ENCODE data around the gene ULK1.

The ULK1 gene

GRCh38 chr12:131892711-131893604 lies 1.5 kb upstream of the ULK1 start:
- no peak for DNase-seq (ENCODE audit: low read depth)

DNA sequence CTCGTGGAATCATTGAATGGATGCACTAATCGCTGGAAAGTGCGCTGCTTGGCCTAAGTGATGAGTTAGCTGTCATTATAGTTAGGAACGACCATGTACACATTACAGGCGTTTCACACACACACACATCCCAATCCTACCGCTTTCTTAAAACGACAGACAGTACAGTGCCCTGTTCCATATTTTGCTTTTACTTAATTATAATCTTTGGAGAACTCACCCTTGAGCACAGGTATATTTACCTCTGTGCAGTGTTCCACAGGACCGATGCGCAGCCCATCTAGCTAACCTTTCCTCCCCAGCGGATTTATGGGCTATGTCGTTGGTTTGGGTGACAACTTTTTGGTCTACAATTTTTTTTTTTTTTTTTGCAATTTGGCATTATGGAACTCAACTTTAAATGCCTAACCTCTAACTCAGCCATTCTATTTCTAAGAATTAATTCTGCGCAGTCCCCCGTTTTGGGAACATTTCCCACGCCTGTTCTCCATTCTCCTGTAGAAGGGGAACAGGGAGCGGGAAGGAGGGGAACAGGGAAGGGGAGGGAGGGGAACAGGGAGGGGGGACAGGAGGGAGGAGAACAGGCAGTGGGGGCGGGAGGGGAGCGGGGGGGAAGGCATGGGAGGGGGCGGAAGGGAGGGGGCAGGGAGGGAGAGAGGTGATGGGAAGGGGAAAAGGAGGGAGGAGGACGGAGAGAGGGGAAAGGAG lies 663 bp upstream of the ULK1 start:
- DNase-seq (ENCODE audit: low read depth): no peak

GRCh38 chr12:131894981-131895639 lies 688 bp downstream of the ULK1 start:
- DNase-seq (ENCODE audit: low read depth): no peak

DNA sequence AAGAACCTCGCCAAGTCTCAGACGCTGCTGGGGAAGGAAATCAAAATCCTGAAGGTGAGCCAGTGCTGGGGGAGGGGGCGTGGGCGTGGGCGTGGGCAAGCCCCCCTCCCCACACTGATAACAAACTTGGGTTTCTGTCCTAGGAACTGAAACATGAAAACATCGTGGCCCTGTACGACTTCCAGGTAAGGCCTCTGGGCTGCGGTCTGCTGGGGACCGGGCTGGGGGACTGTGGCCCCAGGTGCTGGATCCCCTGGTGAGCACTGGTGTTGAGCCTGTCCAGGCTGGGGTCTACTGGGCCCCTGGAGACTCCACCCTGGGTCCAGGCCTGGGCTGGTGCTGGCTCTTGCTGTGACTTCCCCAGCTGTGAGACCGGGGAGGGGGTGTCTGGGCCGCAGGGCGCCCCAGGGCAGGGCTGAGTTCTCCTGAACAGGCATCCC lies 1.2 kb downstream of the ULK1 start:
- DNase-seq (ENCODE audit: low read depth): no peak

- DNase-seq (ENCODE audit: low read depth): peak; percentile 90
Measured at GRCh38 chr12:131896080-131896810, 1.8 kb downstream of the ULK1 start.

DNA sequence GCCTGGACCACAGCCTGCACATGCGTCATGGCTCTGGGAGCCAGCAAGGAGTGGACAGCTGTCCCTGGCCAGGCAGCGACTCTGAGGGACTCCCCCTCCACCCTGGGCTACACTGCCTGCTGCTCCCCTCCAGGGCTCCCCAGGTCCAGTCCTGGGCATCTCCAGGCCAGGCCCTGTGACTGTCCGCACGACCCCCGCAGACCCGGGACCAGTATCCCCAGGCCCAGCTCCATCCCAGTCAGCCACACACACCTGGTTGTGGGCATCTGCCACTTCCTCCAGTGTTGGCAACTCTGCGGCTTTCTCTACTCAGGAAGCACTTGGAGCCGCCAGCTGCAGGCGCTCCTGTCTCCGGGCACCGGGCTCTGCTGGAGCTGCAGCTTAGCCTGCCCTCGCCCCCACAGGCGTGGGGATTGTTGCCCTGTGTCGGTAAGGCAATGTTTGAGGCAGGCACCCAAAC lies 2.4 kb downstream of the ULK1 start:
- no peak for DNase-seq (ENCODE audit: low read depth)

- no peak for DNase-seq (ENCODE audit: low read depth)
Measured at GRCh38 chr12:131897276-131897675, 2.9 kb downstream of the ULK1 start.

GRCh38 chr12:131897875-131898274 lies 3.5 kb downstream of the ULK1 start:
- no peak for DNase-seq (ENCODE audit: low read depth)

DNA sequence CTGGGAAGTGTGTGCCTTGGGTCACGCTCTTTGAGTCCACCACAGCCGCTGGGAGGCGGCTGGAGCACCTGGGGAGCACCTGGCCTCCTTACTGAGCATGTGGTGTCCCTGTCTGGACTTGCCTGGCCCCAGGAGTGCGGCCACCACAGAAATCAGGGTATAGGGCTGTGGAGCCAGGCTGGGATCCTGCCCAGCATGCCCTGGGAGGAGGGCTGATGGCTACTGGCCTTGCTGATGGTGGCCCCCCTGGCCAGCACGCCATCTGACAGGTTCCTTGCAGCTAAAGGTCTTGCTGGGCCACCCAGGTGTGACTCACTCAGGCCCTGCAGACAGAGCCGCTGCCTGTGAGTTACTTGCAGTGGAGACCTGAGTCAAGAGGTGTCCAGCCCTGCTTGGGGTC lies 6.0 kb downstream of the ULK1 start:
- no peak for DNase-seq (ENCODE audit: low read depth)

DNA sequence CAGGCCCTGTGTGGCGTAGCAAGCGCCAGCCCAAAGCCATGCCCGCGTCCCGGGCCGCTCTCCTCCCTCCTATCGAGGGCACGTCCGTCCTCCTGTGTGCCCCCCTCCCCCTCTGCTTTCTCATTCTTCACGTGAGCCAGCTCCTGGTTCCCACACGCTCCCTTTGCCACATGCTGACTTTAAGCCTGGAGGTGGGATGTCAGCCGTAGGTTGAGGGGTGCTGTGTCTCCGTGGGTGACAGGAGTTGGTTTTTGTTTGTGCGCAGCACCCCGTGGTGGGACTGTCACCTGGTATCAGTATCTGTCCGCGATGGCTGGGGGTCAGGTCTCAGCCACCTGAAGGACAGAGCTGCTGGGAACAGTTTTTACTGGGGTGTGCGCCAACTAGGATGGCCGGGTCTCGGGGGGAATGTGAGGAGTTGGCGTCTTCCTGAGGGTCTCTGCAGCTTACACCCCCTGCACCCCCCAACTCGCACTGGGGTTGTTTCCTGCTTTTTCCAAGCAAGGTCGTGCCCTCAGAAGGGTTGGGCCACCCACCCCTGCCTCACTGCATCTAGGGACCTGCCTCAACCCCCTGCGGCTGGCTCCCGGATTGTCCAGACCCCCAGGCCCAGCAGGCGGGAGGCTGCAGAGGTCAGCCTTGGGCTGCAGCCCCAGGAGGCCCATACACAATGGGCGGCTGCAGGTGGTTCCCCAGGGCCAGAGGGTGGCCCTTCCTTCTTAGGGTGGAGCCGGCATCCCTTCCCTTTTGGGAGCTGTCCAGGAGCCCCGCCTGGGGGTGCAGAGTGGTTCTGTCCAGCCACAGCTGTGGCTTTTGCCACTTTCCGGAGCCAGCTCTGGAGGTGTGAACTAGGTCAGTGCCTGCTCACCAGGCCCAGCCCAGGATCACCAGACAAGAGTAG lies 7.3 kb downstream of the ULK1 start:
- no peak for DNase-seq (ENCODE audit: low read depth)

DNA sequence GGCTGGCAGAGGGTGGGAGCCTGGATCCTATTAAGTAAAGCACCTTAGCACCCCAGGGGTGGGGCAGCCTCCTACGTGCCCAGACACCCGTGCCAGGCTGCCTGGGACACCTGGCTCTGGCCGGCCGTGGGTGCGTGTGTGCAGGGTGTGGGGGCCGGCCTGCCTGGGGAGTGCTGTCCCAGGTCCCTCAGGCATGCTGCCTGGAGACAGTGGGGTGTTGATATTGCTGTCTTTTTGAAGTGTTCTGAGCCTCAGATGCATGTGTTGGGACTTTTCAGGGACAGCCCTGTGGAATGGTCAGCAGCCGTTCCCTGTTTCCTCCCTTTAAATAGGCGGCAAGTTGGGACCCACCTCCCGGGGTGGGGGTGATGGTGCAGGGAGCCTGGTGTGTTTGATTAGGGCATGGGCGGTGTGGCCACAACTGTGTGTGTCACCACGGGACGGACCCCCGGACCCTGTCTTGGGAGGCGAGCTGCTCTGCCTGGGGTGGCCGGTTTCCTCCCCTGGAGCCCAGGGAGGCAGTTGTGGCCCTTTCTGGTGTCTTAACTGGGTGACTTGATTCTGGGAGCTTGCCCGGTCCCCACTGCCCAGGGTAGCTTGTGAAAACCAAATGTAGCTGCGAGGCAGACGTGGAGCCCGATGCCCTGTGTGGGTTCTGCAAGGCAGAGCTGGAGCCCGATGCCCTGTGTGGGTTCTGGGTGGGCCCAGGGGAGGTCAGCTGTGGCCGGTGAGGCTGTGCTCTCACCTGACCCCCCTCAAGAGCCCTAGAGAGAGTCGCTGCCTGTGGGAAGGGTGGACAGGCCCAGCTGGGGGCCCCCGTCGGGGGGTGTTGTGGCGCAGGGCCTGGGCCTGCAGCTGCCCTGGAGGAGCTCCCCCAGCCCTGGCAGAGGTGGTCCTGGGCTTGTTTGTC lies 8.2 kb downstream of the ULK1 start:
- no peak for DNase-seq (ENCODE audit: low read depth)

DNA sequence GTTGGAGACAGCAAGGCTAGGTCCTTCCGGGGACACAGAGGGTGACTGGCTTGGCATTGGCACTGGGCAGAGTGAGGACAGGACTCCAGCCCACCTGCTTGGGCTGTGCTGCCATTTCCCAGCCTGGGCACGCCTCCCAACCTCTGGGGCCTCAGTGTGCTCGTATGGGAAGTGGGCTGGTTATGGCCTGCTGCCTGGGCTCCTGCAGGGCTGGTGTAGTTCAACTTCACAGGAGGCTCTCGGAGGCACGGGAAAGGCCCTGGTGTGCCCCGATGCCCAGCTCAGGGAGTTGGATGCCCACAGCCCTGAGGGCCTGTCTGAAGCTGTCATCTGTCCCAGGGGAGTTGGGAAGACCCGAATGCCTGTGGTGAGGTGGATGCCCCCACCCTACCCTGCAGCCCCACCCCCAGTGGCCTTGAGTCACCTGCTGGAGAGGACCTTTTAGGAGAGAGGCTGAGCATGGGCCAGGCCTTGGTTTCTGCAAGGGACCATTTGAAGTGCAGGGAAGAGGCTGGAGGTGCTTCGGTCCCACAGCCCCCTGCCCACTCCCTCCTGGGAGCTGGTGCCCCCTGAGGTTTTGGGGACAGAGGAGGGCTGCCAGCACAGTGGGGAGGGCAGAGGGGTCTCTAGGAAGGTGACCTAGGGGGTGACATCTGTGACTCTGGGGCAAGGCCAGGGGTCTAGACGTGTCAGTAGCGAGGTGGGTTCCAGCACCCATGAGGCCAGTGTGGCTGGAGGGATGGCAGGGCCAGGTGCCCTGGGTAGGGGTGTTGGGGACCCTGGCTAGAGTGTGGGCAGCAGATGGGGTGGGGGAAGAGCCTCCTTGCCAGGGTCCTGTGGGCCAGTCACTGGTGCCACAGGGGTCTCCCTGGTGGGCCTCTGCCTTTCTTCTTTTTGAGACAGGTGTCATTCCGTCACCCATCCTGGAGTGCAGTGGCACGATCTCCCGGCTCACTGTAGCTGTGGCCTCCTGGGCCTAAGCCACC lies 9.1 kb downstream of the ULK1 start:
- no peak for DNase-seq (ENCODE audit: low read depth)

GRCh38 chr12:131904346-131904745 lies 9.9 kb downstream of the ULK1 start:
- DNase-seq (ENCODE audit: low read depth): no peak

DNA sequence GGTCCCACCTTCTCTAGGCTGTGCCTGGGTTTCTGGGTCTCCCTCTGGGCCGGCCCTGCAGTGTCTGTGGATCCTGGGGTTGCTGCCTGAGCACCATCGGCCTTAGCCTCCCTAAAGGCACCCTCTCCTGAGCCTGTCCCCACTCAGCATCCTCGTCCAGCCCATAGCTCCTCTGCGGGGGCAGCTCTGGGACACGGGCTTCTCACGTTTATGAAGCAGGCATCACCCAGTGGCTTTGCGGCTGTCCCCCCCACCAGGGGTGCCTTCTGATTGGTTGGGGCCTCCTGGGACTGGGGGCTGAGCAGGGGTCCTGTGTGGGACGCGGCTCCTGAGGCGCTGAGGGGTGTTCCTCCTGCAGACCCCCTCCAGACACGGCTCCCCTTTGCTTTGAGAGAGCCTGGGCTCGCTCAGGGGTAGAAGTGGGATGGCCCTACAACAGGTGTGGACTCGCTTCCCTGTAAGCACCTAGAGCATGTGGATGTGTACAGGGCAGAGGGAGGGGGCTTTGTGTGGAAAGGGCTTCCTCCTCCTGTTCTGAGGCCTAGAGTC lies 10.7 kb downstream of the ULK1 start:
- no peak for DNase-seq (ENCODE audit: low read depth)

GRCh38 chr12:131905630-131906091 lies 11.2 kb downstream of the ULK1 start:
- no peak for DNase-seq (ENCODE audit: low read depth)

DNA sequence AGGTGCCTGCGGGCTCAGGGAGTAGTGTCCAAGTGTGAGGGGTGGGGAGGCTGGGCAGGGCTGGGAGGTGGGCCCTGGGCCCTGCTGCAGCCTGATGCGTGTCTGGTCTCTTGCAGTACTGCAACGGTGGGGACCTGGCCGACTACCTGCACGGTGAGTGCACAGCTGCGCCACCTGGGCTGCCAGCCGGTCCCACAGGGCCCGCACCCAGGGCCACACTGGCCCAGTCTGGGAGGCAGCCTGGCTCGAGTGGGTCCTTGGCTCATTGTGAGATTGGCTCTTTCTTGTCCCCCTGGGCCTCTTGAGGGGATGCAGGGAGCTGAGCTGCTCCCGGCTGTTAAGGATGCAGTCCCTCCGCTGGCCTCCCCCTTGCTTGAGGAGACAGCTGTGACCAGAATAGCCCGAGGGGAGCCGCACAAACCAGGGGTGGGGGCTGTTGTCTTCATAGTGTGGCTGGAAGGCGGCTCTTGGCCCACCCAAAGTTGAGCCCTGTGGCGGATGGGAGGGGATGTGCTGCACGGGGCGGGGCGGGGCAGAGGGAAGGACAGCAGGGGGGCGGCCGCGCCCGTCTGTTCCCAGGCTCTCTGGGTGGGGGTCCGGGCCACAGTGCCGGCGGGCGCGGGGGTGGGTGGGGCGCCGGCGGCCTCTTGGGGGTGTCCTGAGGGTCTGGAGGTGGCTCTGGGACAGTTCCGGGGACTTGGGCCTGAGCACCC lies 13.1 kb downstream of the ULK1 start:
- DNase-seq (ENCODE audit: low read depth): no peak

All from GM04504 (cell line).